Choroid plexus epithelial cell (primary cell): ENCODE results near the gene XPO6.

Experiments
- DNase-seq: peaks from one replicate; pipeline ENCODE4 v3.0.0-alpha.2; 2010; ENCODE audit warnings: low read depth
- H3K4me3 ChIP-seq: 2 replicates; pipeline ENCODE4 v1.5.1; 2011; ENCODE audit warnings: low read depth, mild to moderate bottlenecking, control low read depth, low read length, moderate library complexity
- CTCF ChIP-seq: conservative IDR thresholded peaks from 2 replicates; pipeline ENCODE4 v1.5.1; 2011; ENCODE audit warnings: low read depth, mild to moderate bottlenecking, control low read depth, inconsistent platforms, low read length, moderate library complexity

XPO6 gene

DNA sequence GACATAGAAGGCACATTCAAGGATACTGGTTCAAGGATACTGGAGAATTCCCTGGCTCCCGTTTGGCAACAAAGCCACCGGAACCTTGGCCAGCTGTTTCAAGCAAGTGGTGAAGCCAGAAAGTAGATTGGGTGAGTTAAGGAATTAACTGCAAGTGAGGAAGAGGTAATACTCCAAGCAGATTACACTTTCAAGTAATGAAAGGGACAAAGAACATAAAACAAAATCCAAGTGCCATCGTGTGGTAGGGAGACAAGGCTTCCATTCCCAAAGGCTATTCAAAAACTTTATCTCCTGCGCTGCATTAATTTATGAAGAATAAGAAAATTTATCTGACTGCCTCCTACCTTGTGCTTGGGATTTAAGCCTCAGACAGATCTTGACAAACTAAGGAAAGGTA, 27.8 kb downstream of the XPO6 start:
- H3K4me3 ChIP-seq = no peak overlapping the region

GRCh38 chr16:28183484-28183883, 28.3 kb downstream of the XPO6 start:
- no peak overlapping the region for H3K4me3 ChIP-seq
- no peak for DNase-seq
- no peak for TF ChIP-seq CTCF

More for the DNA sequence above, 27.8 kb downstream of the XPO6 start:
- no peak for TF ChIP-seq CTCF
- no peak for DNase-seq

GRCh38 chr16:28182801-28183200, 29.0 kb downstream of the XPO6 start:
- DNase-seq = no peak
- TF ChIP-seq CTCF = no peak
- no peak overlapping the region for H3K4me3 ChIP-seq

DNA sequence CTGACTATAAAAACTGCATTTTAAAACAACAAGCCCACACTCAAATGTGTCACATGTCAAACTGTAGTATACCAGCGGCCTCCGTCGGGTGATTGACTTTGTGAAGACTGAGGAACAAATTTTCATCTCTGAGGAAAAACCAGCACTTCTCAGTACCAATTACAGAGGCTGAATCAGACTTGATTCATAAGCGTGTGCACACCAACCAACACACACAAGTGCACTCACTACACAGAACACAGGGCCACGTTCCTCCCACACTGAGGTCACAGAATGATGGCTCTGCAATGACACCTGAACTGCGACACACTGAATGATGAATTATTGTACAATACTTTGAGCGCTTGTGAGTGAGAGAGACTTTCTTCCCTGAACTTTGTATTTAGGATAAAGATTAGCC, 29.6 kb downstream of the XPO6 start:
- peak; percentile 16 for DNase-seq
- no peak overlapping the region for H3K4me3 ChIP-seq
- TF ChIP-seq CTCF = no peak

DNA sequence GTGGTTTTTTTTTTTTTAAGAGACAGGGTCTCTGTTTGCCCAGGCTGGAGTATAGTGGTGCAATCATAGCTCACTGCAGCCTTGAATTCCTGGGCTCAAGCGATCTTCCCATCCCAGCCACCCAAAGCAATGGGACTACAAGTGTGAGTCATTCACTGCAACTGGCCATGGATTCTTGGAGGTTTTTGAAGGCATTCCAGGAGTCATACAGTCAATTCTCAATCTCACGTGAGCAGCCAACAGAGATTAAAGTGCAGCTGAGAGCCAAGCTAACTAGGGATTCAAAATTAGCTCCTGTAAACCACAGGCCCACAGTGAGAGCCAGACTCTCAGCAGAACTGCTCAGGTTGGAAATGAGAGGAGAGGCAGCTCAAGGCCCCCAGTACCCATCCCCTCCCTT, 30.2 kb downstream of the XPO6 start:
- no peak for TF ChIP-seq CTCF
- no peak overlapping the region for H3K4me3 ChIP-seq
- DNase-seq = peak; percentile 93

GRCh38 chr16:28180655-28181460, 30.9 kb downstream of the XPO6 start:
- peak; percentile 60 for DNase-seq
- H3K4me3 ChIP-seq = no peak overlapping the region
- no peak for TF ChIP-seq CTCF

- no peak overlapping the region for H3K4me3 ChIP-seq
- no peak for TF ChIP-seq CTCF
- no peak for DNase-seq
Measured at GRCh38 chr16:28179354-28179753, 32.4 kb downstream of the XPO6 start.
